Measurements from ENCODE around the gene RPS15.

DNA sequence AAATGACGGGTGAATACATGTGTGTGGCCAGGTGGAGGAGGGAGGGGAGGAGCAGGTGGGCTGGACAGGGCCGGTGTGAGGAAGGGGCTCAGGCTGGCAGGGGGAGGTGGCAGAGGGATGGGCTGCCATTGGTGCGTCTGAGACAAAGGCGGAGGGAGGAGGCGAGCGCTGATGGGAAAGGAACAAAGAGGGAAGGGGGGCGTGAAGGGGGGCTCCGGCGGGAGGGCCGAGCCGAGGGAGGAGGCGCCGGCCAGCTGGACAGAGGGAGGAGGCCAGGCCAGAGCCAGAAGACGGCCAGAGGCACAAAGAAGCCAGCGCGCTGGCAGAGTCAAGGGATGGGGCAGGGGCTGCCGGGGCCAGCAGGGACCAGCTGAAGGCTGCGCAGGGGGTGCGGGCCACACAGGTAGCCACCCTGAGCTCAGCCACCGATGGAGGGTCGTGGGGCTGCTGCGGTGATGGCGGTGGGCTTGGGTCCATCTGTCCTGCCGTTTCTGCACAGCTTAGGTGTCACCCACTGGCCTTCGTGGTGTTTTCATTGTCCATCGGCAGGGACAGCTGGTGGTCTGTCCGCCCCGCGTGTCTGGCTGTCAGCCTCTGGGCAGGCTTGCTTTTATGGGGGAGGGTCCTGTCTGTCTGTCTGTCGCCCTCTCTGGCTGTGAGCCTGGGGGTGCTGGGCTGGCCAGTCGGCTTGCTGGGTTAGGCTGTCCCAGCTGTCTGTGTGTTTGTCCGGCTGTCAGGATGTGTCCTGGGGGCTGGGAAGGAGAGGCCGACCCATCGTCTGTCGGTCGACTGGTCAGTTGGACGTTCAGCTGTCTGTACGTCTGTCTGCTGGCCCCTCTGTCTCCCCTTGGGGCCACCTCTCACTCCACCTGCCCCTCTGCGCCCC lies 14.0 kb downstream of the RPS15 start:
- TF ChIP-seq, protein P1, sequence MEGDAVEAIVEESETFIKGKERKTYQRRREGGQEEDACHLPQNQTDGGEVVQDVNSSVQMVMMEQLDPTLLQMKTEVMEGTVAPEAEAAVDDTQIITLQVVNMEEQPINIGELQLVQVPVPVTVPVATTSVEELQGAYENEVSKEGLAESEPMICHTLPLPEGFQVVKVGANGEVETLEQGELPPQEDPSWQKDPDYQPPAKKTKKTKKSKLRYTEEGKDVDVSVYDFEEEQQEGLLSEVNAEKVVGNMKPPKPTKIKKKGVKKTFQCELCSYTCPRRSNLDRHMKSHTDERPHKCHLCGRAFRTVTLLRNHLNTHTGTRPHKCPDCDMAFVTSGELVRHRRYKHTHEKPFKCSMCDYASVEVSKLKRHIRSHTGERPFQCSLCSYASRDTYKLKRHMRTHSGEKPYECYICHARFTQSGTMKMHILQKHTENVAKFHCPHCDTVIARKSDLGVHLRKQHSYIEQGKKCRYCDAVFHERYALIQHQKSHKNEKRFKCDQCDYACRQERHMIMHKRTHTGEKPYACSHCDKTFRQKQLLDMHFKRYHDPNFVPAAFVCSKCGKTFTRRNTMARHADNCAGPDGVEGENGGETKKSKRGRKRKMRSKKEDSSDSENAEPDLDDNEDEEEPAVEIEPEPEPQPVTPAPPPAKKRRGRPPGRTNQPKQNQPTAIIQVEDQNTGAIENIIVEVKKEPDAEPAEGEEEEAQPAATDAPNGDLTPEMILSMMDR (conservative IDR thresholded peaks at IDR 0.05), result no peak
- no peak for TF ChIP-seq ZFX (IDR thresholded peaks at IDR 0.05)
